Esophagus muscularis mucosa (tissue), 4 donors: ENCODE measurements around the gene SHC1. TPM values are rescaled to one million over a fixed set of nuclear protein-coding genes. Genes with fewer than 3 reads are reported as not detected.

Source experiments
- DNase-seq: peaks from one replicate; pipeline ENCODE4 v3.0.0-alpha.2; 2017; ENCODE audit errors: extremely low spot score
- H3K27ac ChIP-seq, 4 donors: fragments of 200-600 bp; sonication (generic); replicated peaks in 1 of 4; 1 replicate in 3 of 4; 2 replicates in 1 of 4; pipeline ENCODE4 v1.5.1; 2016 to 2019; ENCODE audit warnings: mild to moderate bottlenecking in 1 of 4
- H3K27me3 ChIP-seq, 4 donors: fragments of 200-600 bp; sonication (generic); one replicate each; pipeline versions ENCODE4 v1.5.1 to v1.6.0; 2016 to 2019
- H3K36me3 ChIP-seq, 4 donors: fragments of 200-600 bp; sonication (generic); one replicate each; pipeline ENCODE4 v1.5.1; 2016 to 2019
- H3K4me1 ChIP-seq, 4 donors: fragments of 200-600 bp; sonication (generic); one replicate each; pipeline ENCODE4 v1.5.1; 2016 to 2019
- H3K4me3 ChIP-seq, 4 donors: fragments of 200-600 bp; sonication (generic); 1 replicate in 2 of 4; 2 replicates in 2 of 4; pipeline ENCODE4 v1.5.1; 2016 to 2019; ENCODE audit warnings: mild to moderate bottlenecking in 4 of 4, moderate library complexity in 1 of 4
- H3K9me3 ChIP-seq, 4 donors: fragments of 200-600 bp; sonication (generic); 1 replicate in 3 of 4; 2 replicates in 1 of 4; pipeline ENCODE4 v1.5.1; 2016 to 2019
- CTCF ChIP-seq, 3 experiments: fragments of 200-600 bp in 2 of 3; fragments of 450-650 bp in 1 of 3; sonication (generic) in 2 of 3; IDR thresholded peaks; one replicate each; pipeline ENCODE4 v1.5.1; 2017 to 2019; ENCODE audit warnings: antibody characterized with exemption in 3 of 3, mild to moderate bottlenecking in 2 of 3, moderate library complexity in 1 of 3
- EP300 ChIP-seq: sonication (generic); formaldehyde crosslinking; IDR thresholded peaks from one replicate; pipeline ENCODE4 v1.6.1; 2017; ENCODE audit warnings: antibody characterized with exemption
- POLR2A ChIP-seq: fragments of 450-650 bp; IDR thresholded peaks from one replicate; pipeline ENCODE4 v1.6.1; 2017; ENCODE audit warnings: antibody characterized with exemption, moderate library complexity, mild to moderate bottlenecking, low read depth
- POLR2AphosphoS5 ChIP-seq, 2 donors: sonication (generic); formaldehyde crosslinking; IDR thresholded peaks; one replicate each; pipeline ENCODE4 v1.6.1; 2017; ENCODE audit warnings: antibody characterized with exemption in 2 of 2
- WGBS: methylation state at CpG from one replicate; pipeline ENCODE4 v1.1.5; 2018; 5-methylcytosine and 5-hydroxymethylcytosine counted together
- intact Hi-C: fragments of 100-400 bp; cut with DNase I; formaldehyde crosslinking; loops from one replicate; pipeline ENCODE4 v1.15.1; 2023
- small RNA-seq, 3 donors: library from RNA; depleted of rRNA; stranded (forward); fragments of <200 nt; gene quantifications; one replicate each; pipeline ENCODE3, GENCODE V24; 2016
- total RNA-seq, 4 donors: library from RNA; depleted of rRNA; stranded (reverse); fragments of >200 nt; gene quantifications; one replicate each; pipeline versions ENCODE4 v1.1.0 to v1.2.1, GENCODE V29; 2016

The SHC1 gene
- total RNA-seq, 4 donors from 2014 or later = 60.6 to 101 (median 93.4) TPM

GRCh38 chr1:154923695-154924094 is 46.9 kb downstream of the SHC1 start:
- DNase-seq = no peak
- peaks cover 28 to 91% (median 64%) of the 10 kb centered on the region in 4 donors for H3K36me3 ChIP-seq
- H3K4me3 ChIP-seq = no peak overlapping the region
- no peak overlapping the region for H3K27ac ChIP-seq
- intact Hi-C loops = no loop called here
- no peaks in the 10 kb centered on the region for H3K27me3 ChIP-seq
- WGBS = 91% methylated on average over 3 of the region's 3 CpGs
- TF ChIP-seq POLR2AphosphoS5 (IDR thresholded peaks at IDR 0.05) = no peak
- no peak for TF ChIP-seq CTCF (IDR thresholded peaks at IDR 0.05)
- TF ChIP-seq EP300 = no peak
- TF ChIP-seq POLR2A = no peak
- no peaks in the 10 kb centered on the region for H3K9me3 ChIP-seq
- H3K4me1 ChIP-seq = no peaks in the 10 kb centered on the region

- H3K4me1 ChIP-seq = no peaks in the 10 kb centered on the region
- no peaks in the 10 kb centered on the region for H3K27me3 ChIP-seq
- WGBS = 88% methylated on average over 3 of the region's 3 CpGs
- intact Hi-C loops = no loop called here
- DNase-seq = no peak
- H3K9me3 ChIP-seq = no peaks in the 10 kb centered on the region
- TF ChIP-seq POLR2AphosphoS5 (IDR thresholded peaks at IDR 0.05) (no peak), POLR2A (no peak), CTCF (IDR thresholded peaks at IDR 0.05) (no peak), EP300 (no peak)
- H3K27ac ChIP-seq = no peak overlapping the region
- H3K4me3 ChIP-seq = no peak overlapping the region
- peaks cover 0 to 4% (median 1%) of the 10 kb centered on the region in 4 donors for H3K36me3 ChIP-seq
Observed at GRCh38 chr1:154913273-154913672, 57.3 kb downstream of the SHC1 start.

GRCh38 chr1:154912755-154913154 is 57.8 kb downstream of the SHC1 start:
- intact Hi-C loops = no loop called here
- H3K36me3 ChIP-seq = peaks cover 0 to 4% (median 1%) of the 10 kb centered on the region in 4 donors
- no peak for DNase-seq
- no peaks in the 10 kb centered on the region for H3K4me1 ChIP-seq
- WGBS = 78% methylated on average over 2 of the region's 2 CpGs
- TF ChIP-seq EP300 (no peak), POLR2AphosphoS5 (IDR thresholded peaks at IDR 0.05) (no peak), CTCF (IDR thresholded peaks at IDR 0.05) (no peak), POLR2A (no peak)
- H3K27me3 ChIP-seq = no peaks in the 10 kb centered on the region
- no peak overlapping the region for H3K4me3 ChIP-seq
- H3K9me3 ChIP-seq = no peaks in the 10 kb centered on the region
- no peak overlapping the region for H3K27ac ChIP-seq

Small RNA genes within 50 kb of the gene (small RNA-seq; reads per million reads assigned to genes)
- gene MIR4258 = 0 reads per million in 3 donors
- gene RF00017 = 0 reads per million in 3 donors

Other genes with a start within 250 kb of the SHC1 start
- gene KCNN3, start 100.5 kb downstream of the SHC1 start, total RNA-seq = 10 to 100 TPM in 3 of 4 donors, 1 to 10 TPM in 1; 3.6 to 17.0 (median 12.4) TPM
- gene PMVK, start 34.0 kb downstream of the SHC1 start, total RNA-seq = 10 to 100 TPM; 15.9 to 26.2 (median 20.0) TPM
- 100 to 1,000 TPM; 192 to 309 (median 238) TPM for gene PBXIP1, start 14.6 kb downstream of the SHC1 start, total RNA-seq
- 10 to 100 TPM; 20.2 to 35.3 (median 27.7) TPM for gene PYGO2, start 9.0 kb downstream of the SHC1 start, total RNA-seq
- gene CKS1B, start 3.9 kb upstream of the SHC1 start, total RNA-seq = 10 to 100 TPM; 11.6 to 21.5 (median 18.8) TPM
- 10 to 100 TPM; 19.5 to 29.6 (median 23.0) TPM for gene FLAD1, start 12.6 kb upstream of the SHC1 start, total RNA-seq
- not detected for gene LENEP, start 22.8 kb upstream of the SHC1 start, total RNA-seq
- gene ZBTB7B, start 32.1 kb upstream of the SHC1 start, total RNA-seq = 10 to 100 TPM; 50.0 to 68.9 (median 55.8) TPM
- under 1 TPM in 2 of 4 donors, not detected in 2; 0.11 to 0.19 TPM for gene DCST2, start 63.0 kb upstream of the SHC1 start, total RNA-seq
- under 1 TPM in 1 of 4 donors, not detected in 3; 0.42 TPM for gene DCST1, start 63.1 kb upstream of the SHC1 start, total RNA-seq
- gene ADAM15, start 80.6 kb upstream of the SHC1 start, total RNA-seq = 100 to 1,000 TPM in 2 of 4 donors, 10 to 100 TPM in 2; 61.5 to 142 (median 115) TPM
- 1 to 10 TPM in 3 of 4 donors, under 1 TPM in 1; 0.83 to 4.5 (median 3.2) TPM for gene EFNA4, start 93.0 kb upstream of the SHC1 start, total RNA-seq
- 1 to 10 TPM in 2 of 4 donors, under 1 TPM in 1, not detected in 1; 0.91 to 1.7 (median 1.7) TPM for gene EFNA3, start 108.1 kb upstream of the SHC1 start, total RNA-seq
- 10 to 100 TPM; 11.2 to 37.3 (median 27.5) TPM for gene EFNA1, start 157.1 kb upstream of the SHC1 start, total RNA-seq
- 10 to 100 TPM; 13.3 to 18.7 (median 15.2) TPM for gene SLC50A1, start 165.1 kb upstream of the SHC1 start, total RNA-seq
- 100 to 1,000 TPM in 2 of 4 donors, 10 to 100 TPM in 2; 54.5 to 176 (median 80.6) TPM for gene DPM3, start 169.8 kb upstream of the SHC1 start, total RNA-seq
- gene KRTCAP2, start 202.6 kb upstream of the SHC1 start, total RNA-seq = 100 to 1,000 TPM in 2 of 4 donors, 10 to 100 TPM in 2; 76.0 to 146 (median 108) TPM
- 1 to 10 TPM in 1 of 4 donors, under 1 TPM in 2, not detected in 1; 0.13 to 1.7 (median 0.17) TPM for gene TRIM46, start 203.1 kb upstream of the SHC1 start, total RNA-seq
- 10 to 100 TPM; 16.2 to 37.4 (median 23.4) TPM for gene THBS3, start 237.2 kb upstream of the SHC1 start, total RNA-seq
- 10 to 100 TPM; 34.1 to 52.8 (median 38.0) TPM for gene MTX1, start 237.9 kb upstream of the SHC1 start, total RNA-seq